HG02763 (cell line): ENCODE data around the gene GJA4.

Experiments used
- ATAC-seq: cut with Tn5 transposase; IDR thresholded peaks from one replicate; pipeline ENCODE4 v1.9.1; 2021; ENCODE audit warnings: mild to moderate bottlenecking, moderate library complexity; ENCODE audit not compliant: unreplicated experiment

The GJA4 gene

DNA sequence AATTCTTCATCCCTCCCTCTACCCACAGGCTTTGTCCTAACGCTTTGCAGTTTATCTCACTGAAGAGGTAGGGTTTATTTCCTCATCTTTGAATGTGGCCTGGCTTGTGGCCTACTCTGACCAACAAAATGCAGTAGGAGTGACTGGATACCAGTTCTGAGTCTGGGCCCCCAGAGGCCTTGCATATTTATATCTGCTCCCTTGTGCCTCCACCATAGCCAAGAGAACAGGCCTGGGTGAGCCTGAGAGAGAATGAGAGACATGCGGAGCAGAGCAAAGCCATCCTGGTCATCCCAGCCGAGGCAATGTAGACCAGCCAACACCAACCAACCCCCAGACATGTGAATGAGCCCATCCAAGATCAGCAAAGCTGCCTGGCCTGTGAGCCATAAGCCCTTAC, 36.5 kb downstream of the GJA4 start:
- ATAC-seq: no peak

DNA sequence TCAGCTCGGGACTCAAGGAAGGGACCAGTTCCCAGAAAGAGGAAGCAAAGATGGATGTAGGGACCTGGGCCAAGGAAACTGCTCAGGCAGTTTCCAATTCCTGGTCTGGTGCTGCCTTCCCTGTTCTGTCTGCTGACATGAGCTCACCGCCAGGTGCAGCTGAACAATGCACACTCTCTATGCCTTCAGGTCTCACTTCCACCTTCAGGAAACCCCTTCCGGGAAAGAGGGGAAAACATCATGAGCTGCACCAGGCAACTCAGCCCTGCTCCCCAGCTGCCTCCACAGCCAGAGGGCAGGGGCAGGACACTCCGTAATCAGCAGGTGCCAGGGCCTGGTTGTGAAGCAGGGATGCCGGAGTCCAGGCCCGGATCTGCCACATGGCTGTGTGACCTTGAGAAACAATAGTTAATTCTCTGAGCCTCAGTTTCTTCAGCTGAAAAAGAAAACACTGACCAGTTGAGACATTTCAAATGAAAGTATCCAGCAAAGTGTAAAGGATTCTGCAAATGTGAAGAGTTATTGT, 39.0 kb downstream of the GJA4 start:
- ATAC-seq: no peak

DNA sequence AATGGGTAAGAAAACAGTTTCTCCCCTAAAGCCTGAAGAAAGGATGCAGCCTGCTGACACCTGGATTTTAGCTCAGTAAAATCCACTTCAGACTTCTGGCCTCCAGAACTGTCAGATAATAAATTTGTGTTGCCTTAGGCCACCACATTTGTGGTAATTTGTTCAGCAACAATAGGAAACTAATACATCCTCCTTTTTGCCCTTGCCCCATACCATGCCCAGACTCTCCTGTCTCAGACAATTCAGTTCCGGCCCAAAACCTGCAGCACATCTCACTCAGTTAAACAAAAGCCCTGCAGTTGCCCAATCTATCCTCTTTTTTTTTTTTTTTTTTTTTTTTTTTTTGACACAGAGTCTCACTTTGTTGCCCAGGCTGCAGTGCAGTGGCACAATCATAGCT, 40.9 kb downstream of the GJA4 start:
- no peak for ATAC-seq

DNA sequence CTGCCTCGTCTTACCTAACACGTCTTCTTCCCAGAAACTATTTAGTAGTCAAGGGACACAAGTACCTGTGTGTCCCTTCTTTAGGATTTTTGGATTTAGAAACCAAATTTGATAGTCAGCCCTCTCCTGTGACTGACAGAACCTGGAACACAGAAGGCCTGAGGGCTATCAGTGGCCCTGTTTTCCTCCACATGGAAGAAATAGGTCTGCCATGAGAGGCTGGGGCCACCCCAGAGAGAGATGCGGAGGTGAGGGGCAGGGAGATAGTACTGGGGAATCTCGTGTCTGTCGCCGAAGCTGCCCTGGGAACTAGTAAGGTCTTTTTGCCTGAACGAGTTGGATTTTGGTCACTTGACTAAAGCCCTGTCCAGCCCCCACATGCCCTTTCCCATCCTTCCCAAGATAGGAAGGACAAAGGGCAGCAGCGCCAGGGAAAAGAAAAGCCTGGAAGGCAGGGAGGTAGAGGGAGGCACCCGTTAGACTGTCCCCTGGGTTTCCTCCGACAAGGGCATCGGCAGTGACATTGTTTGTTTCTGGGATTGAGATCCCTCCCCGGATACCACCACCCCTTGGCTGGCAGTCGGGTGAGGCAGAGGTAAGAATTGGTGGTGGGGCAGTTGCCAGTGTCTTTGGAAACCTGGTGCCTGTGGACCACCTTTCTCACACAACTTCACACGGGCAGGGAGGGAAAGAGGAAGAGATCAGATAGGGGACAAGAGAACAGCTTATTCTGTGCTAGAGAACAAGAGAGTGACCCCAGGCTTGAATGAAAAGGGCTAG, 46.9 kb downstream of the GJA4 start:
- no peak for ATAC-seq

DNA sequence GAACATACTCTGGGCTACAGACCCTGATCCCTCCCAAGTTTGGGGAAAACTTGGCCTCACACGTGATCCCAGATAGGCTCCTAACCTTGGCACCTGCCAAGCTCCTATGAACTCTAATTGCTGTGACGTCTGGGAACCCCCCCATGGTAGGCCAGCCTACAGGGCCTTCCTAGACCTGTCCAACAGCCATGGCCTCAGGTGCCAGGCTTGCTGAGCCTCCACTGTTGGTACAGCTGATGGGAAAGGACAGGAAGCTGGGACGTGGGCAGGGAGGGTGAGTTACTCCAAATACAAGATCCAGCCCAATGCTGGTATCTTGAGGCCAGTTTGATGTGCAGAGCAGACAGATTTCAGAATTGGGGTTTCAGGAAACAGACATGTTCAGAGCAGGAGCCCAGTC, 47.6 kb downstream of the GJA4 start:
- ATAC-seq: no peak

DNA sequence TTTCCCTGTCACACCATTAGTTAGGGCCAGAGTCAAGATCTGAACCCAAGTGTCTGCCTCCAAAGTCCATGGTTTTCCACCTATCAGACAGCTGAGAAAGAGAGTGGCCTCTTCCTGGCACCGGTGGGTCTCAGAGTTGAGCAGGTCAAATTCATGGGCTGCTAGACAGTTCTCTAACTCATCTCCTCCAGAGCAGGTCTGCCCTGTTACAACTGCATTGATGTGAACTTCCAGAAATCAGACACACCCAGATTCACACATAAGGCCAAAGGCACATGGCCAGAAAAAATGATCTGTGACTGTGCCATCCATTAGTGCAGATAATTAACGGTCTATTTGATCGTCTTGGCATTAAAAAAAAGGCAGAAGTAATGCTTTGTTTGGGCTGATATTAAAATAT, 49.3 kb downstream of the GJA4 start:
- ATAC-seq: no peak

DNA sequence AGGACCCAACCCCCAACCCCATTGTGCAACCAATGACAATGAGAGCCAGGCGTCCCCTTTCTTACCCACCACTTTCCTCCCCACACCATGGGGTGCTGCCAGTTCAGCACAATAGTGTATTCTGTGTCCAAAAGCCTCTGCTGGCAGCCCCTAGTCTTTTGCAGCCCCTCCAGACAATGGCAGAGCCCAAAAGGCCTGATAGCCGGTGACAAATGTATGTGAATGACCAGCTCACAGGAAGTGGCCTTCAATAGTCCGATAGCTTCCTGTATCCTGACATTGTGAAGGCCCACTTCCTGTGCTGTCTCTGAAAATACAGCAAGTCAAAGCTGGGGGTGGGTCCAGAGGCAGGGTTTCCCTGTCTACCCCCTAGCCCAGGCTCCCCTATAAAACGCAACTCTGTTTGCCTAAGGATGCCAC, 50.2 kb downstream of the GJA4 start:
- ATAC-seq: no peak

DNA sequence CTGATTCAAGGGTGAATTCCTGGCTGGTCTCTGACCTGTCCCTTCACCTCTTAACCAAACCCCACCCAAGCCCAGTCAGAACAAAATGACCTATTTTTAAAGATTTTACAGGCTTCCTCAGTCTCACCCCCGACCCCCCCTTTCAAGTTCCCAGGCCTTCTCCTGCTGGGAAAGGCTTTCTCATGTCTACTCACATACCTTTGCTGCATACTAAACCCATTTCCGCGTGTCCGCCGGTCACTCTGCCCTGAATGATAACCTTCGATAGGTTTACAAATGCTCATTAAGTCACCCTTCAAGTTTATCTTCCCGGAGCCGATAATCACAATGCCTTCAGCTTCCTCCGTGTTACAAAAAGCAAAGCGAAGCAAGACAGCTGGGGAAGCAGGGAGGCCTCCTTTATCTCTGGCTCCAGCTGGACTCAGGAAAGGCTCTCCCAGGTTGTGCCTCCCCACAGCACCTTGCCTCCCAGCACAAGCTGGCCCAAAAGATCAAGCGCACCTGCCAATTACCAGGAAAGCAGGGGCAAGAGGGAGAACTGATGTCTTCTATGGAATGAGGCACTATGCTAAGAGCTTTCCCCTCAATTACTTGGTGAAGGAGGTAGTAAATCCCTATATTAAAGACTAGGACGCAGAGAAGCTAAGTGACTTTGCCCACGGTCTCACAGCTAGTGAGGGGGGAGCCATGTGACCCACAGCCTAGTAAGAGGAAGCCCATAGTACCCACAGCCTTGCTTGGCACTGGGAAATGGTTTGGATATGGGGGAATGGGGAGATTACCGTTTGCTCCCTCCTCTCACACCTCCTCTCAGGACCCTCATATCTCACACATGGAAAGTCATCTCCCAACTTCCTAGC, 50.8 kb downstream of the GJA4 start:
- no peak for ATAC-seq

DNA sequence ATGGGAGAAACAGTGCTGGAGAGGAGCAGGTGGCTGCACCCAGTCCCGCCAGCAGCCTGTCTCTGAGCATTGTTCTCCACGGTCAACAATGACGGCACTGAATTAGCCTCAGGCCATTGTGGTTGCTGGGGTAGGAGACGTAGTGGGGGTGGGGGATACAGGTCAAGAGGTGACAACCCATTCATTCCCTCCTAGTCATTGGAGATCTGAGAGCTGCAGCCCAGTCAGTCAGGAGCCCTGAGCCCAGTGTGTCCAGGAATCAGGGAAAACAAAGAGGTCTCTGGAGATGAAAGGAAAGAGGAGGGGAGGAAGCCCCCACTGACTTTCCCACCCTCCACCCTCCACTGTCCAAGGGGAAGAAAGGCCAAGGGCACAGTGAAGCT, 51.4 kb downstream of the GJA4 start:
- no peak for ATAC-seq
